ENCODE data around the gene GFRA1. TPM values are rescaled to one million over a fixed set of nuclear protein-coding genes. Genes with fewer than 3 reads are reported as not detected.

GFRA1 gene
- polyA plus RNA-seq, 1 of the 3 experiments (the other 2 are of a cell fraction): 1.6 TPM

GRCh38 chr10:116133634-116134033, 139.4 kb downstream of the GFRA1 start:
- ChIA-PET CTCF (interaction anchor here (0.9 to 1.4 kb wide), 2 partner anchors 12 to 235 kb away, joined by 3 read pairs; no protein-coding TSS in a partner anchor), POLR2A (no interaction called here)
- no peaks in the 10 kb centered on the region for H3K9me2 ChIP-seq
- no peak overlapping the region for H3K27ac ChIP-seq (ENCODE audit: low read depth in 2 of 2, low read length in 1 of 2)
- no peak overlapping the region for H2AFZ ChIP-seq (ENCODE audit: low read depth)
- H3K4me3 ChIP-seq (ENCODE audit: low read depth in 2 of 2, low read length in 1 of 2): no peak overlapping the region
- H3K36me3 ChIP-seq (replicated peaks in 1 of 2; ENCODE audit: control insufficient read depth in 1 of 2, insufficient read depth in 2 of 2, low read length in 1 of 2): no peaks in the 10 kb centered on the region
- H3K27me3 ChIP-seq (ENCODE audit: insufficient read depth): no peaks in the 10 kb centered on the region
- no peaks in the 10 kb centered on the region for H3K79me2 ChIP-seq (ENCODE audit: insufficient read depth)
- H3F3A ChIP-seq (replicated peaks; ENCODE audit: insufficient read depth): no peaks in the 10 kb centered on the region
- H3K4me2 ChIP-seq: no peak overlapping the region
- no peak for DNase-seq
- no peaks in the 10 kb centered on the region for H3K9me3 ChIP-seq
- 47% methylated on average over 7 of the region's 7 CpGs for WGBS (ENCODE audit: low lambda C conversion rate)
- no peak overlapping the region for H3K9ac ChIP-seq
- H3K4me1 ChIP-seq (ENCODE audit: control insufficient read depth in 1 of 2, insufficient read depth in 2 of 2, low read depth in 1 of 2, low read length in 1 of 2): no peaks in the 10 kb centered on the region
- no peaks in the 10 kb centered on the region for H4K20me1 ChIP-seq (ENCODE audit: insufficient read depth)
- TF ChIP-seq ZBTB33 (IDR thresholded peaks at IDR 0.05; ENCODE audit: borderline replicate concordance, low read depth): no peak
- TF ChIP-seq GABPA (IDR thresholded peaks at IDR 0.05; ENCODE audit: low read depth): no peak
- no peak for TF ChIP-seq USF2 (IDR thresholded peaks at IDR 0.05; ENCODE audit: borderline replicate concordance, low read depth, low read length)
- TF ChIP-seq GATA2 (CRISPR knock-in tag; IDR thresholded peaks at IDR 0.05): no peak
- no peak for TF ChIP-seq PBX3 (IDR thresholded peaks at IDR 0.05)
- TF ChIP-seq RAD21 (IDR thresholded peaks at IDR 0.05; ENCODE audit: low read length): no peak
- TF ChIP-seq EP300 (IDR thresholded peaks at IDR 0.05; ENCODE audit: borderline replicate concordance in 1 of 2, low read depth in 1 of 2, low read length in 1 of 2): no peak
- no peak for TF ChIP-seq MXI1 (IDR thresholded peaks at IDR 0.05; ENCODE audit: low read depth, low read length)
- no peak for TF ChIP-seq RXRA (IDR thresholded peaks at IDR 0.05; ENCODE audit: borderline replicate concordance, low read depth)

GRCh38 chr10:116132780-116133399, 140.1 kb downstream of the GFRA1 start:
- WGBS (ENCODE audit: low lambda C conversion rate): 66% methylated on average over 13 of the region's 13 CpGs
- no peak for TF ChIP-seq NFIC (IDR thresholded peaks at IDR 0.05; ENCODE audit: borderline replicate concordance)
- TF ChIP-seq IRF3 (IDR thresholded peaks at IDR 0.05; ENCODE audit: low read depth, low read length): no peak
- no peak for TF ChIP-seq RXRA (IDR thresholded peaks at IDR 0.05; ENCODE audit: borderline replicate concordance, low read depth)
- no peak for TF ChIP-seq MXI1 (IDR thresholded peaks at IDR 0.05; ENCODE audit: low read depth, low read length)
- TF ChIP-seq FOXM1 (IDR thresholded peaks at IDR 0.05; ENCODE audit: low read depth): no peak
- no peak for TF ChIP-seq GATA2 (CRISPR knock-in tag; IDR thresholded peaks at IDR 0.05)
- TF ChIP-seq ELF1 (IDR thresholded peaks at IDR 0.05): no peak
- no peak for TF ChIP-seq FOSL2 (IDR thresholded peaks at IDR 0.05; ENCODE audit: borderline replicate concordance, low read depth)
- no peak for TF ChIP-seq CHD2 (IDR thresholded peaks at IDR 0.05; ENCODE audit: low read length, partially characterized antibody)
- no peak for TF ChIP-seq PBX3 (IDR thresholded peaks at IDR 0.05)
- TF ChIP-seq CTCF (IDR thresholded peaks at IDR 0.05): no peak

More at GRCh38 chr10:116132780-116133399, 140.1 kb downstream of the GFRA1 start:
- POLR2A ChIA-PET: no interaction called here
- Histone ChIP-seq H2AFZ (ENCODE audit: low read depth) (no peak overlapping the region), H3K4me3 (ENCODE audit: low read depth in 2 of 2, low read length in 1 of 2) (no peak overlapping the region), H3K27me3 (ENCODE audit: insufficient read depth) (no peaks in the 10 kb centered on the region), H3K27ac (ENCODE audit: low read depth in 2 of 2, low read length in 1 of 2) (no peak overlapping the region), H3K9me2 (no peaks in the 10 kb centered on the region), H3K9me3 (no peaks in the 10 kb centered on the region), H3K4me1 (ENCODE audit: control insufficient read depth in 1 of 2, insufficient read depth in 2 of 2, low read depth in 1 of 2, low read length in 1 of 2) (no peaks in the 10 kb centered on the region), H4K20me1 (ENCODE audit: insufficient read depth) (no peaks in the 10 kb centered on the region), H3K79me2 (ENCODE audit: insufficient read depth) (no peaks in the 10 kb centered on the region), H3K36me3 (replicated peaks in 1 of 2; ENCODE audit: control insufficient read depth in 1 of 2, insufficient read depth in 2 of 2, low read length in 1 of 2) (no peaks in the 10 kb centered on the region), H3F3A (replicated peaks; ENCODE audit: insufficient read depth) (no peaks in the 10 kb centered on the region), H3K9ac (no peak overlapping the region), H3K4me2 (no peak overlapping the region)
- CTCF ChIA-PET: interaction anchor here (0.9 to 1.4 kb wide), 2 partner anchors 13 to 234 kb away, joined by 3 read pairs; no protein-coding TSS in a partner anchor
- no peak for DNase-seq

All from SK-N-SH (cell line).